HG03342 (cell line): ENCODE results near the gene TNS1.

Source experiments
- ATAC-seq: cut with Tn5 transposase; IDR thresholded peaks from one replicate; pipeline ENCODE4 v1.9.1; 2021; ENCODE audit warnings: mild to moderate bottlenecking, moderate library complexity; ENCODE audit not compliant: unreplicated experiment

Gene TNS1

GRCh38 chr2:218017211-218018053 is 14.6 kb upstream of the TNS1 start:
- no peak for ATAC-seq

GRCh38 chr2:218016810-218017209 is 14.0 kb upstream of the TNS1 start:
- no peak for ATAC-seq

- ATAC-seq: no peak
Measured at GRCh38 chr2:218015586-218016521, 13.1 kb upstream of the TNS1 start.

GRCh38 chr2:218014706-218015585 is 12.2 kb upstream of the TNS1 start:
- no peak for ATAC-seq

- ATAC-seq: no peak
Measured at GRCh38 chr2:218013289-218013688, 10.5 kb upstream of the TNS1 start.

- no peak for ATAC-seq
Measured at GRCh38 chr2:218012284-218012683, 9.5 kb upstream of the TNS1 start.

GRCh38 chr2:218011653-218012040 is 8.9 kb upstream of the TNS1 start:
- no peak for ATAC-seq

GRCh38 chr2:218010984-218011652 is 8.3 kb upstream of the TNS1 start:
- no peak for ATAC-seq

- no peak for ATAC-seq
Measured at GRCh38 chr2:218010140-218010983, 7.6 kb upstream of the TNS1 start.

GRCh38 chr2:218009765-218010139 is 7.0 kb upstream of the TNS1 start:
- ATAC-seq: no peak

- no peak for ATAC-seq
Measured at GRCh38 chr2:218009231-218009630, 6.4 kb upstream of the TNS1 start.

- no peak for ATAC-seq
Measured at GRCh38 chr2:218008060-218009040, 5.6 kb upstream of the TNS1 start.

GRCh38 chr2:218006741-218007140 is 3.9 kb upstream of the TNS1 start:
- ATAC-seq: no peak

GRCh38 chr2:218005486-218005885 is 2.7 kb upstream of the TNS1 start:
- no peak for ATAC-seq

- no peak for ATAC-seq
Measured at GRCh38 chr2:218005028-218005427, 2.2 kb upstream of the TNS1 start.

- ATAC-seq: no peak
Measured at GRCh38 chr2:218003981-218004419, 1.2 kb upstream of the TNS1 start.

- ATAC-seq: no peak
Measured at GRCh38 chr2:218003281-218003944, 618 bp upstream of the TNS1 start.
